Loucy (cell line): ENCODE results near the gene M1AP.

Experiments
- H2AFZ ChIP-seq: fragments of 200-600 bp; sonication (generic); 2 replicates; pipeline ENCODE4 v1.6.0; 2016; ENCODE audit warnings: antibody characterized with exemption, mild to moderate bottlenecking, low read length, moderate library complexity
- H3F3A ChIP-seq: fragments of 200-600 bp; 2 replicates; pipeline ENCODE4 v1.6.0; 2016; ENCODE audit warnings: antibody characterized with exemption, low read depth, mild to moderate bottlenecking
- H3K27me3 ChIP-seq: fragments of 200-600 bp; sonication (generic); 2 replicates; pipeline ENCODE4 v1.6.1; 2014; ENCODE audit warnings: low read length, mild to moderate bottlenecking; ENCODE audit not compliant: insufficient read depth, poor library complexity, severe bottlenecking
- H3K36me3 ChIP-seq: fragments of 200-600 bp; sonication (generic); 2 replicates; pipeline ENCODE4 v1.6.1; 2016; ENCODE audit warnings: low read length; ENCODE audit not compliant: insufficient read depth
- H3K4me1 ChIP-seq: fragments of 200-600 bp; sonication (generic); 2 replicates; pipeline ENCODE4 v1.5.1; 2014; ENCODE audit warnings: low read length, mild to moderate bottlenecking; ENCODE audit not compliant: insufficient read depth, poor library complexity, severe bottlenecking
- H3K4me2 ChIP-seq: fragments of 200-600 bp; sonication (generic); 2 replicates; pipeline ENCODE4 v1.6.0; 2014; ENCODE audit warnings: antibody characterized with exemption, low read length, low read depth, mild to moderate bottlenecking; ENCODE audit not compliant: poor library complexity, severe bottlenecking
- H3K4me3 ChIP-seq: fragments of 200-600 bp; sonication (generic); 2 replicates; pipeline ENCODE4 v1.5.1; 2014; ENCODE audit warnings: low read length, mild to moderate bottlenecking, mixed read lengths; ENCODE audit not compliant: poor library complexity, severe bottlenecking
- H3K79me2 ChIP-seq: fragments of 200-600 bp; sonication (generic); 2 replicates; pipeline ENCODE4 v1.6.1; 2014; ENCODE audit warnings: low read length; ENCODE audit not compliant: insufficient read depth
- H3K9ac ChIP-seq: fragments of 200-600 bp; sonication (generic); 2 replicates; pipeline ENCODE4 v1.6.0; 2014; ENCODE audit warnings: mild to moderate bottlenecking, low read depth, low read length, moderate library complexity; ENCODE audit not compliant: poor library complexity, severe bottlenecking
- H3K9me2 ChIP-seq: fragments of 200-600 bp; sonication (generic); replicated peaks from 2 replicates; pipeline ENCODE4 v1.6.1; 2016; ENCODE audit warnings: low read depth, low read length, mixed read lengths
- H3K9me3 ChIP-seq: fragments of 200-600 bp; sonication (generic); 2 replicates; pipeline ENCODE4 v1.6.1; 2014; ENCODE audit warnings: mild to moderate bottlenecking, antibody characterized with exemption, low read length, low read depth; ENCODE audit not compliant: insufficient read depth
- H4K20me1 ChIP-seq: fragments of 200-600 bp; sonication (generic); 2 replicates; pipeline ENCODE4 v1.6.0; 2014; ENCODE audit warnings: antibody characterized with exemption, low read length, mild to moderate bottlenecking; ENCODE audit not compliant: insufficient read depth, poor library complexity, severe bottlenecking
- CTCF ChIP-seq: fragments of 200-600 bp; sonication (generic); conservative IDR thresholded peaks from 2 replicates; pipeline ENCODE4 v1.5.1; 2014; ENCODE audit warnings: mild to moderate bottlenecking, antibody characterized with exemption, low read length
- EZH2phosphoT487 ChIP-seq: fragments of 200-600 bp; IDR thresholded peaks from 2 replicates; pipeline ENCODE4 v1.6.1; 2018; ENCODE audit warnings: antibody characterized with exemption, mild to moderate bottlenecking, moderate library complexity, borderline replicate concordance

M1AP gene

GRCh38 chr2:74524005-74524404 lies 124.1 kb downstream of the M1AP start:
- H3K9me3 ChIP-seq = no peaks in the 10 kb centered on the region
- TF ChIP-seq EZH2phosphoT487 = no peak
- no peak for TF ChIP-seq CTCF
- H3K4me2 ChIP-seq = no peak overlapping the region
- H3K9ac ChIP-seq = no peak overlapping the region
- 0 out of 2 replicates have a peak, but pooled peaks cover 3% of the 10 kb centered on the region for H3F3A ChIP-seq
- H3K27me3 ChIP-seq = no peaks in the 10 kb centered on the region
- H3K36me3 ChIP-seq = peaks cover 17% of the 10 kb centered on the region; the same call in 1 of the 2 replicates
- no peaks in the 10 kb centered on the region for H3K9me2 ChIP-seq
- peaks cover 20% of the 10 kb centered on the region for H3K4me1 ChIP-seq
- peaks cover 16% of the 10 kb centered on the region for H4K20me1 ChIP-seq
- peaks cover 25% of the 10 kb centered on the region for H3K79me2 ChIP-seq
- H3K4me3 ChIP-seq = no peak overlapping the region
- no peak overlapping the region for H2AFZ ChIP-seq

GRCh38 chr2:74522516-74522915 lies 125.6 kb downstream of the M1AP start:
- no peaks in the 10 kb centered on the region for H3K9me3 ChIP-seq

GRCh38 chr2:74516650-74517049 lies 131.5 kb downstream of the M1AP start:
- Histone ChIP-seq H3K79me2 (no peaks in the 10 kb centered on the region), H3K36me3 (no peaks in the 10 kb centered on the region), H3F3A (no peaks in the 10 kb centered on the region), H3K9me3 (no peaks in the 10 kb centered on the region), H4K20me1 (no peaks in the 10 kb centered on the region), H3K9ac (no peak overlapping the region), H3K27me3 (peaks cover 14% of the 10 kb centered on the region), H3K4me3 (no peak overlapping the region), H3K4me1 (peaks cover 5% of the 10 kb centered on the region), H2AFZ (no peak overlapping the region), H3K9me2 (no peaks in the 10 kb centered on the region), H3K4me2 (no peak overlapping the region)
- TF ChIP-seq CTCF = no peak

More at GRCh38 chr2:74522516-74522915, 125.6 kb downstream of the M1AP start:
- peaks cover 10% of the 10 kb centered on the region; the same call in 1 of the 2 replicates for H3K79me2 ChIP-seq
- no peak overlapping the region for H3K4me2 ChIP-seq
- peaks cover 17% of the 10 kb centered on the region; the same call in 1 of the 2 replicates for H3K36me3 ChIP-seq
- 0 out of 2 replicates have a peak, but pooled peaks cover 3% of the 10 kb centered on the region for H3F3A ChIP-seq
- no peak overlapping the region for H3K4me3 ChIP-seq
- H3K27me3 ChIP-seq = no peaks in the 10 kb centered on the region
- H4K20me1 ChIP-seq = peaks cover under 1% of the 10 kb centered on the region
- H3K4me1 ChIP-seq = peaks cover 8% of the 10 kb centered on the region
- H3K9ac ChIP-seq = no peak overlapping the region
- no peak for TF ChIP-seq CTCF
- TF ChIP-seq EZH2phosphoT487 = no peak
- no peaks in the 10 kb centered on the region for H3K9me2 ChIP-seq
- H2AFZ ChIP-seq = no peak overlapping the region
